CD4-positive, CD25-positive, alpha-beta regulatory T cell (primary cell): ENCODE measurements around the gene GPATCH4. TPM values are rescaled to one million over a fixed set of nuclear protein-coding genes. Genes with fewer than 3 reads are reported as not detected.
A peak's percentile ranks its signal among the peaks of the same experiment; 100 is the strongest.

Experiments
- ATAC-seq, 2 donors: fragments of 150-1000 bp; cut with Tn5 transposase; one replicate each; pipeline ENCODE4 v1.10.0; 2021; ENCODE audit warnings: low read depth in 2 of 2, moderate number of reproducible peaks in 2 of 2, moderate library complexity in 1 of 2
- DNase-seq, 3 donors: peaks; one replicate each; pipeline versions ENCODE4 v3.0.0 to v3.0.0-alpha.2; 2012 to 2022; ENCODE audit warnings: mixed read lengths in 1 of 3
- H3K27ac ChIP-seq: one replicate; pipeline ENCODE4 v1.7.0; 2013; ENCODE audit warnings: mild to moderate bottlenecking, low read length; ENCODE audit not compliant: insufficient read depth, poor library complexity, severe bottlenecking
- H3K27me3 ChIP-seq: one replicate; pipeline ENCODE4 v1.7.0; 2013; ENCODE audit warnings: low read length; ENCODE audit not compliant: control insufficient read depth, insufficient read depth
- H3K36me3 ChIP-seq: one replicate; pipeline ENCODE4 v1.7.0; 2013; ENCODE audit warnings: mild to moderate bottlenecking, low read length, moderate library complexity; ENCODE audit not compliant: control insufficient read depth, insufficient read depth
- H3K4me1 ChIP-seq: 2 replicates; pipeline ENCODE4 v1.7.0; 2013; ENCODE audit warnings: mild to moderate bottlenecking, low read length; ENCODE audit not compliant: insufficient read depth, control insufficient read depth, poor library complexity, severe bottlenecking
- H3K4me3 ChIP-seq: one replicate; pipeline ENCODE4 v1.7.0; 2013; ENCODE audit warnings: low read depth, mild to moderate bottlenecking, low read length, moderate library complexity
- H3K9me3 ChIP-seq, 2 experiments: 1 replicate in 1 of 2; 2 replicates in 1 of 2; pipeline ENCODE4 v1.7.0; 2013; ENCODE audit warnings: low read length in 2 of 2, mild to moderate bottlenecking in 1 of 2, moderate library complexity in 1 of 2; ENCODE audit not compliant: control insufficient read depth in 2 of 2
- H3K27ac Mint-ChIP-seq, 3 donors: one replicate each; pipeline ENCODE4 v1.8.0; 2020 to 2022; ENCODE audit warnings: mild to moderate bottlenecking in 3 of 3, mixed read lengths in 3 of 3, moderate library complexity in 2 of 3
- H3K27me3 Mint-ChIP-seq: one replicate; pipeline ENCODE4 v1.8.0; 2022; ENCODE audit warnings: mild to moderate bottlenecking, mixed read lengths
- H3K36me3 Mint-ChIP-seq: one replicate; pipeline ENCODE4 v1.8.0; 2020; ENCODE audit warnings: mixed read lengths
- H3K4me1 Mint-ChIP-seq, 4 donors: one replicate each; pipeline ENCODE4 v1.8.0; 2020 to 2022; ENCODE audit warnings: mixed read lengths in 4 of 4, mild to moderate bottlenecking in 1 of 4
- H3K4me3 Mint-ChIP-seq, 4 donors: one replicate each; pipeline ENCODE4 v1.8.0; 2020 to 2022; ENCODE audit warnings: mild to moderate bottlenecking in 4 of 4, mixed read lengths in 4 of 4, moderate library complexity in 3 of 4
- H3K9me3 Mint-ChIP-seq, 7 donors: one replicate each; pipeline ENCODE4 v1.8.0; 2020 to 2022; ENCODE audit warnings: mixed read lengths in 7 of 7, mild to moderate bottlenecking in 3 of 7, moderate library complexity in 2 of 7
- polyA plus RNA-seq, 4 donors: library from polyadenylated mRNA; unstranded; fragments of 300-500 nt; fragmentation: Illumina TruSeq; gene quantifications; one replicate each; pipeline ENCODE4 v1.2.3, GENCODE V29; 2021
- total RNA-seq: library from RNA; stranded (reverse); gene quantifications from one replicate; pipeline ENCODE4 v1.2.3, GENCODE V29; 2022

Gene GPATCH4
- 27.5 TPM for total RNA-seq
- polyA plus RNA-seq = 10 to 100 TPM; 20.2 to 34.6 (median 27.6) TPM

DNA sequence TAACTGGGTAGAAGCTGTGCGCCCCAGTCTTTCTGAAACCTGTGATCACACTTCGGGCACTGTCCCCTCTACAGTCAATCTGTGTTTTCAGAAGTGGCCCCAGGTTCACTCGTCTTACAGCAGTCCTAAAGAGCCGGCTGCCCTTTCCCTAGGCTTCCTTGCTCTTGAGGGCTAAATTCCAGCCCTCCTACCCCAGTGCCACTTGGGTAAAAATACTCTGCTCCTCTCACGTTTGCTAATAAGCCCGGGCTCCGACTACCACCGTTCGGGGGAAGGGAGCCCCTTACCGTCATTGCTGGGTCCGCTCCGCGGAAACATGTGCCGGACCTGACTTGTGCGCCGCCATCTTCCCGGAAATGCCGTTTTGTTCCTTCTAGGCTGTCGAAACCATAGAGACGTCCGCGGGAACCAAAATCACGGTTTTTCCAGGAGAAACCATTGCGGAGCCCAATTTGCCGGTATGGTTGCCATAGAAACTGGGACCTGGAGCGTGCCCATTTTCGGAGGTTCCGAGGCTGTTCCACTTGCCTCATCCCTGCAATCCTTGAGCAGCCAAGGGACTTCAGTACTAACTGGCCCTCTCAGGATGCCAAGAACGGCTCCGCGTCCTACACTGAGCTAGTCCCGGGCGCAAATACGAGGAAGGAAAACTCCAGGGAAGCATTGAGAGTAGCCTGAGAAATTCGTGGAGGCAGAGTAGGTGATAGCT, at the start of gene GPATCH4:
Gene GPATCH4 (minus strand): TSS at position 358 of the 709 bp plus-strand sequence.
- H3K27ac Mint-ChIP-seq = peak within 1 kb of the TSS; percentile 93 to 99 (median 99)
- H3K36me3 ChIP-seq = peaks cover 26% of the 10 kb centered on the region
- H3K4me3 ChIP-seq = peak within 1 kb of the TSS; percentile 97
- H3K27me3 Mint-ChIP-seq = no peaks in the 10 kb centered on the region
- H3K9me3 Mint-ChIP-seq = no peaks in the 10 kb centered on the region
- no peaks in the 10 kb centered on the region for H3K27me3 ChIP-seq
- H3K4me1 ChIP-seq = peaks cover 28% of the 10 kb centered on the region
- peaks cover 14% of the 10 kb centered on the region for H3K36me3 Mint-ChIP-seq
- H3K27ac ChIP-seq = peak within 1 kb of the TSS; percentile 78
- H3K4me3 Mint-ChIP-seq = peak within 1 kb of the TSS; percentile 84 to 100 (median 99)
- peak; percentile 82 to 84 for ATAC-seq
- H3K9me3 ChIP-seq = no peaks in the 10 kb centered on the region
- H3K4me1 Mint-ChIP-seq = peaks cover 4 to 41% (median 28%) of the 10 kb centered on the region in 4 donors
- DNase-seq = peak; percentile 71 to 93 (median 77)

DNA sequence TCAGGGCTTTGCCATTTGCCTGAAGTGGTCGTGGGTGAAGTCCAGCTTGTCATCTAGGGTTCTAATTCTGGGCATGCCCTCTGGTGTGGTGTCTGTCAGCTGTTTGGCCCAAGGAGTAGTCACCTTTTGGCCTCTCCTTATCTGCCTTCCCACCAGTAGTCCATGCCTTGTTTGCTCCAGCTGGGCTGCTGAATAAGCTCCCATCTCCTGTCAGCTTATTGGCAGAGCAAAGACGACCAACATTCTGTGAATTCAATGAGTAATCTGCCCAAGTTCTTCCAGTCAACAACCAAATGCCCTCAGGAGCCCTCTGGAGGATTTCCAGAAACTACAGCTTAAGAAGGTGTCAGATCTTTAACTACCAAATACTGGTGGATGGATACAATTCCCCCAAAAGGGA, 47.7 kb upstream of the GPATCH4 start:
- Histone ChIP-seq H3K27ac (no peak overlapping the region), H3K9me3 (no peaks in the 10 kb centered on the region), H3K4me3 (no peak overlapping the region), H3K36me3 (no peaks in the 10 kb centered on the region), H3K27me3 (peaks cover 25% of the 10 kb centered on the region), H3K4me1 (no peaks in the 10 kb centered on the region)
- DNase-seq (no peak), ATAC-seq (no peak)
- Mint-ChIP-seq H3K27me3 (peaks cover 64% of the 10 kb centered on the region), H3K27ac (no peak overlapping the region), H3K4me3 (no peak overlapping the region), H3K36me3 (peaks cover 3% of the 10 kb centered on the region), H3K9me3 (peaks cover 0 to 4% (median 0%) of the 10 kb centered on the region in 7 donors), H3K4me1 (peaks cover 0 to 10% (median 1%) of the 10 kb centered on the region in 4 donors)

- Histone ChIP-seq H3K4me1 (peaks cover 4% of the 10 kb centered on the region), H3K9me3 (no peaks in the 10 kb centered on the region), H3K27ac (no peak overlapping the region), H3K27me3 (peaks cover 24% of the 10 kb centered on the region), H3K36me3 (no peaks in the 10 kb centered on the region), H3K4me3 (no peak overlapping the region)
- no peak for DNase-seq
- Mint-ChIP-seq H3K4me3 (no peak overlapping the region), H3K36me3 (peaks cover 3% of the 10 kb centered on the region), H3K4me1 (peaks cover 0 to 14% (median 5%) of the 10 kb centered on the region in 4 donors), H3K27me3 (peaks cover 67% of the 10 kb centered on the region), H3K9me3 (peaks cover 0 to 4% (median 0%) of the 10 kb centered on the region in 7 donors), H3K27ac (peak overlapping the region in 1 of 3 donors; percentile 36)
- ATAC-seq = no peak
These were observed 47.2 kb upstream of the GPATCH4 start for GRCh38 chr1:156648496-156648895.

GRCh38 chr1:156647351-156647750, 46.1 kb upstream of the GPATCH4 start:
- H3K27ac ChIP-seq = no peak overlapping the region
- Mint-ChIP-seq H3K9me3 (peaks cover 0 to 2% (median 0%) of the 10 kb centered on the region in 7 donors), H3K27ac (no peak overlapping the region), H3K36me3 (peaks cover 3% of the 10 kb centered on the region), H3K4me3 (no peak overlapping the region), H3K4me1 (peaks cover 0 to 24% (median 10%) of the 10 kb centered on the region in 4 donors), H3K27me3 (peaks cover 72% of the 10 kb centered on the region)
- no peak overlapping the region for H3K4me3 ChIP-seq
- H3K4me1 ChIP-seq = peaks cover 9% of the 10 kb centered on the region
- no peaks in the 10 kb centered on the region for H3K36me3 ChIP-seq
- H3K9me3 ChIP-seq = no peaks in the 10 kb centered on the region
- ATAC-seq (no peak), DNase-seq (no peak)
- H3K27me3 ChIP-seq = peaks cover 33% of the 10 kb centered on the region

DNA sequence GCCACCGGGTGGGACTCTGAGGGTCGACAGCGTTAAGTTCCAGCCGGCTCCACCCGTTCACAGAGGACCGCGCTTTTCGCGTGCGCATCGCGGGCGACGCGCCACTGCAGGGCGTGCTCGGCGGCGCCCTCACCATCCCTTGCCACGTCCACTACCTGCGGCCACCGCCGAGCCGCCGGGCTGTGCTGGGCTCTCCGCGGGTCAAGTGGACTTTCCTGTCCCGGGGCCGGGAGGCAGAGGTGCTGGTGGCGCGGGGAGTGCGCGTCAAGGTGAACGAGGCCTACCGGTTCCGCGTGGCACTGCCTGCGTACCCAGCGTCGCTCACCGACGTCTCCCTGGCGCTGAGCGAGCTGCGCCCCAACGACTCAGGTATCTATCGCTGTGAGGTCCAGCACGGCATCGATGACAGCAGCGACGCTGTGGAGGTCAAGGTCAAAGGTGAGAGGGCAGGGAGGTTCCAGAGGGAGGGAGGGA, 45.5 kb upstream of the GPATCH4 start:
- peaks cover 72% of the 10 kb centered on the region for H3K27me3 Mint-ChIP-seq
- H3K27me3 ChIP-seq = peaks cover 33% of the 10 kb centered on the region
- no peaks in the 10 kb centered on the region for H3K36me3 Mint-ChIP-seq

GRCh38 chr1:156645666-156646065, 44.4 kb upstream of the GPATCH4 start:
- ATAC-seq (no peak), DNase-seq (no peak)
- no peak overlapping the region for H3K4me3 Mint-ChIP-seq
- H3K27ac Mint-ChIP-seq = no peak overlapping the region
- H3K27me3 Mint-ChIP-seq = peaks cover 81% of the 10 kb centered on the region
- peaks cover 42% of the 10 kb centered on the region for H3K27me3 ChIP-seq
- peaks cover 0 to 1% (median 0%) of the 10 kb centered on the region in 7 donors for H3K9me3 Mint-ChIP-seq
- no peaks in the 10 kb centered on the region for H3K9me3 ChIP-seq
- no peak overlapping the region for H3K27ac ChIP-seq
- H3K4me1 ChIP-seq = peaks cover 21% of the 10 kb centered on the region
- no peak overlapping the region for H3K4me3 ChIP-seq
- peaks cover 4% of the 10 kb centered on the region for H3K36me3 Mint-ChIP-seq
- H3K36me3 ChIP-seq = no peaks in the 10 kb centered on the region
- peaks cover 0 to 30% (median 16%) of the 10 kb centered on the region in 4 donors for H3K4me1 Mint-ChIP-seq

More for the DNA sequence above, 45.5 kb upstream of the GPATCH4 start:
- Histone ChIP-seq H3K27ac (no peak overlapping the region), H3K4me3 (no peak overlapping the region), H3K4me1 (peaks cover 14% of the 10 kb centered on the region), H3K9me3 (no peaks in the 10 kb centered on the region), H3K36me3 (no peaks in the 10 kb centered on the region)
- ATAC-seq = no peak
- H3K27ac Mint-ChIP-seq = no peak overlapping the region
- peaks cover 0 to 2% (median 0%) of the 10 kb centered on the region in 7 donors for H3K9me3 Mint-ChIP-seq
- DNase-seq = no peak
- H3K4me3 Mint-ChIP-seq = no peak overlapping the region
- peaks cover 0 to 23% (median 9%) of the 10 kb centered on the region in 4 donors for H3K4me1 Mint-ChIP-seq

- no peak overlapping the region for H3K27ac ChIP-seq
- peaks cover 21% of the 10 kb centered on the region for H3K4me1 ChIP-seq
- no peak overlapping the region for H3K4me3 ChIP-seq
- peaks cover 43% of the 10 kb centered on the region for H3K27me3 ChIP-seq
- Mint-ChIP-seq H3K4me1 (peaks cover 0 to 30% (median 16%) of the 10 kb centered on the region in 4 donors), H3K36me3 (peaks cover 4% of the 10 kb centered on the region), H3K9me3 (peaks cover 0 to 1% (median 0%) of the 10 kb centered on the region in 7 donors), H3K4me3 (peak overlapping the region in 1 of 4 donors; percentile 59), H3K27me3 (peaks cover 82% of the 10 kb centered on the region), H3K27ac (peak overlapping the region in 1 of 3 donors; percentile 67)
- DNase-seq (no peak), ATAC-seq (no peak)
- no peaks in the 10 kb centered on the region for H3K9me3 ChIP-seq
- H3K36me3 ChIP-seq = no peaks in the 10 kb centered on the region
These were observed 43.8 kb upstream of the GPATCH4 start for GRCh38 chr1:156645056-156645455.
